Skeletal muscle satellite cell (primary cell): ENCODE results near the gene KMT2B.

Experiments
- H3K27me3 ChIP-seq: 2 replicates; pipeline ENCODE4 v1.7.0; 2013; ENCODE audit warnings: low read length; ENCODE audit not compliant: control insufficient read depth, insufficient read depth
- H3K36me3 ChIP-seq: 2 replicates; pipeline ENCODE4 v1.7.0; 2013; ENCODE audit warnings: mild to moderate bottlenecking, control low read depth, low read length; ENCODE audit not compliant: insufficient read depth
- H3K4me1 ChIP-seq: 2 replicates; pipeline ENCODE4 v1.7.0; 2013; ENCODE audit warnings: low read length; ENCODE audit not compliant: control insufficient read depth, insufficient read depth
- H3K4me2 ChIP-seq: 2 replicates; pipeline ENCODE4 v1.7.0; 2013; ENCODE audit warnings: mild to moderate bottlenecking, low read length
- H3K4me3 ChIP-seq: 2 replicates; pipeline ENCODE4 v1.7.0; 2013; ENCODE audit warnings: low read length
- H3K9ac ChIP-seq: 2 replicates; pipeline ENCODE4 v1.7.0; 2013; ENCODE audit warnings: mild to moderate bottlenecking, low read depth, low read length, moderate library complexity
- H3K9me3 ChIP-seq: replicated peaks from 2 replicates; pipeline ENCODE4 v1.7.0; 2013; ENCODE audit warnings: mild to moderate bottlenecking, control low read depth, low read length

The KMT2B gene

DNA sequence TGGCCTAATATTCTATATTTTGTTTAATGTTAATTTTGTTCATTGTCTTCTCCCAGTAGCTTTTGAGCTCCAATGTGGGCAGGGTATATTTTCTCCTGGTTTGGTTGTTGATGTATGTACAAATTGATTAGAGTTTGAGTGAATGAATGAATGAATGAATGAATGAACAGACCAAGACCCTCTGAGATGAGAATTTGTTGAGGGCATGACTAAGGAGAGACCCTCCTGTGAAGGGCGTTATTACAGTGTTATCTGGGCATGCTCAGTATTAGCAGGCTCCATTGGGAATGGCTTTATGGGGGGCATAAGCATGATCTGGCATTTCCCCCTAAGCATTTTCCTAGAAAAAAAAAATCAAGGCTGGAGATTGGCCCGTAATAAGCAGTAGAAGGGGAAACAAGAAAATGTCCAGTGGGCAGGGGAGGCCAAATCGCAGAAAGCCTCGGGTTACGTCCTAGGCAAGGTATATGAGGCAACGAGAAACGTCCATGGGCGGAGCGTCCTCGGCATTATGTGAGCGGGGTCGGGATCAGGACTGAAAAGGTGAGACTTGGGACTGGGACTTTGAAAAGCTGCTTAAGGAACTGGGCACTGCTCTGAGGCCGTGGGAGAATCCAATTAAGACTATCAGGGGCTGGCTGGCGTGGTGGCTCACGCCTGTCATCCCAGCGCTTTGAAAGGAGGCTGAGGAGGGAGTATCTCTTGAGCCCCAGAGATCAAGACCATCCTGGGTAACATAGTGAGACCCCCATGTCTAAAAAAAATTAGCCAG, 56.7 kb downstream of the KMT2B start:
- H3K27me3 ChIP-seq = no peaks in the 10 kb centered on the region
- no peaks in the 10 kb centered on the region for H3K9me3 ChIP-seq
- H3K9ac ChIP-seq = no peak overlapping the region
- peak overlapping the region; percentile 66 for H3K4me3 ChIP-seq
- peak overlapping the region; percentile 87 for H3K4me2 ChIP-seq
- H3K4me1 ChIP-seq = peaks cover 9% of the 10 kb centered on the region
- no peaks in the 10 kb centered on the region for H3K36me3 ChIP-seq

DNA sequence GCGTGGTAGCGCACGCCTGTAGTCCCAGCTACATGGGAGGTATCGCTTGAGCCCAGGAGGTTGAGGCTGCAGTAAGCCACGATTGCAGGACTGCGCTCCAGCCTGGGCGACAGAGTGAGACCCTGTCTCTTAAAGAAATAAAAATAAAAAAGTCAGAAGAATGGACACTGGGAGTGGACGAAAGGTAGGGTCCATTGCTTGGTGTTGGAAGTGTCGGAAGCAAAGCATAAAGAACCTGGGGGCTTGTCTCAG, 57.2 kb downstream of the KMT2B start:
- H3K27me3 ChIP-seq = no peaks in the 10 kb centered on the region
- no peak overlapping the region for H3K9ac ChIP-seq
- peak overlapping the region; percentile 87 for H3K4me2 ChIP-seq
- H3K9me3 ChIP-seq = no peaks in the 10 kb centered on the region
- peaks cover 9% of the 10 kb centered on the region for H3K4me1 ChIP-seq
- peaks cover 1% of the 10 kb centered on the region for H3K36me3 ChIP-seq
- peak overlapping the region; percentile 66 for H3K4me3 ChIP-seq

DNA sequence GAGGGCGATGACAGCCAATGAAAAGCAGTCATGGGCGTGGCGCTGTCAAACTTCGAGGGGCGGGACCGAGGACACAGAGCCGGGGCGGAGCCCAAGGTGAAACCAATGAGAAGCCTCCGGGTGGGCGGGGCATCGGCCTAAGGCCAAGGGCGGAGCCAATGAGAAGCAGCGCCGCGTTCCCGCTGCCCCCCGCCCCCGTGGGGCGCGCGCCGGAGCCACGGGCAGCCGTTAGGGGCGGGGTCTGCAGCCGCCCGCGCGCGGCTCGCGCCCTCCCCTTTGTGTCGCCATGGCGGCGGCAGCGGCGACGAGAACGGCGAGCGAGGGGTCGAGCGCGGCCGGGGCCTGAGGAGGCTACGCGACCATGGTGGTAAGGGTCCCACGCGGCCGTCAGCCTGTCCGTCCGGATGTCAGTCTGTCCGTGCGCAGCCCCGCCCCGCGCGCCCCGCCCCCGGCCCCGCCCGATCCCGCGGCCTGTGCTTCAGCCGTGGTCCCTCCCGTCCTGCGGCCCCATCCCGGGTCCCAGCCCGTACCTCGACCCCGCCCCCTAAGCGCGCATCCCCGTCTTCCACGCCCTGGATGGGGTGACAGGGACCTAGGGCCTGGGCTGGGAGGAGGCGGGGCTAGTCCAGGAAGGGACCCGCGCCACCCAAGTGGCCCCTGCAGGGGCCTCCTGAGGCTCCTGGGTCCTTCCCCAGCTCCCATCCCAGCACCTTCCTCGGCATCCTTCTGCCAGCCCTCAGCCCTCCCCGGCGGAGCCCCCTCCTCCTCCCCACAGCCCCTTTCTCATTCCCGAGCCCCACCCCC, 57.7 kb downstream of the KMT2B start, which contains the start of gene ARHGAP33:
Gene ARHGAP33 (plus strand): TSS at position 267 of the 804 bp plus-strand sequence. CDS start 95 bp downstream, at position 362.
- Histone ChIP-seq H3K9me3 (no peaks in the 10 kb centered on the region), H3K4me3 (peak within 1 kb of the TSS; percentile 78), H3K4me2 (peak within 1 kb of the TSS; percentile 89), H3K27me3 (no peaks in the 10 kb centered on the region), H3K4me1 (peaks cover 9% of the 10 kb centered on the region), H3K9ac (peak within 1 kb of the TSS; percentile 79), H3K36me3 (peaks cover 3% of the 10 kb centered on the region)

DNA sequence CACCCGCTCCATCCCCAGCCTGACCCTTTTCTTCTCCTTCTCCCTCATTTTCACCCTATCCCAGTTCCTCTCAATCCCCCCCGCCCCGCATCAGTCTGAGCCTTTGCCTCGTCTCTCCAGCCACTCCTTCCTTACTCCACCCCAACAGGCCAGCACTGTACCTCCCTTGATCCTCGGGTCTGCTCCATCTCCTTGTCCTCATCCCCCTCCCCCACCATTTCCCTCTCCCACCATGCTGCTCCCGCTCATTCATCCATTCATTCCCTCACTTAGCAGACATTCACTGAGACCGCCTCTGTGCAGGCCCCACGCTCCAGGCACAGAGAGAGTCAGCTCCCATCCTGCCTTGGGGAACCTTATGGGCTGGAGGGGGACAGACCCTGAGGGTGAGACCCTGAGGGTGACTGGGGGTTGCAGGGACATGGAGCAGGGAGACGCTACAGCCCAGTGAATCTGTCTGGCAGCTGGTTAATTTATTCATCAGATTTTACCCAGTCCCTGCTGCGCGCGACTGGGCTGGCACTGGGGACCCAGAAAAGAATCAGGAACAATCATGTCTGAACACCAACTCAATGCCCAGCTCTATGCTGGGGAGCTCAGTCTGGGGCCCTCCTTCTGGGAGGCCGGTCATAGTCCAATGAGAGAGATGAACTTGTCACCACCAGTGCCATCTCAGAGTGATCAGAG, 58.4 kb downstream of the KMT2B start:
- Histone ChIP-seq H3K4me1 (peaks cover 9% of the 10 kb centered on the region), H3K9ac (peak overlapping the region; percentile 79), H3K4me3 (peak overlapping the region; percentile 78), H3K27me3 (no peaks in the 10 kb centered on the region), H3K9me3 (no peaks in the 10 kb centered on the region), H3K4me2 (peak overlapping the region; percentile 89), H3K36me3 (peaks cover 3% of the 10 kb centered on the region)

DNA sequence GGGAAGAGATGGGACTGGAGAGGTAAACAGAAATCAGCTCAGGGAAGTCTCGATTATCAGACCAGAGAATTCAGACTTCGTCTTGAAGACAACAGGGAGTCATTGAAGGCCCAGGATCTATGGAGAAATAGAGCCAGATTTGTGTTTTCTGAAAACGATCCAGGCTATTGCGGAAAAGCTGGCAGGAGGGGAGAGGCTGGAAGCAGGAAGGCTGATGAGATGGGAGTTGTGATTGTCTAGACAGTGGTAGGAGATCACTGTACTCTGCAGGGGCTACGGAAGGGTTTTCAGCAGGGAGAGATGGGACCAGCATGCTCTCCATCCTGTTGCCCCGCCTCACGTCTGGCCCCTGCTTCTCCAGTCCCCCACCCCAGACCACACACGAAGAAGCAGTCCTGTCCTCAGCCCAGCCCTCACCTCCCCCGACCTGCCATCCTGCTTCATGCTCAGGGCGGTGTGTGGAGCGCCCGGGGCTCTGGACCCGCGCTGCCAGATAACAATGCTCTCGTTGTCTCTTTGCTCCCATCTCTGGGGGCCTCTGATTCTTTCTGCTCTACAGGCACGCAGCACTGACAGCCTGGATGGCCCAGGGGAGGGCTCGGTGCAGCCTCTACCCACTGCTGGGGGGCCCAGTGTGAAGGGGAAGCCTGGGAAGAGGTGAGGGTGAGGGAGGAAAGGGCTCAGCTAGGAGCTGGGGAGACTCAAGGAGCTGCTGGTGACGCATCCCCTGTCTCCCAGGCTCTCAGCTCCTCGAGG, 59.5 kb downstream of the KMT2B start:
- no peak overlapping the region for H3K4me3 ChIP-seq
- no peaks in the 10 kb centered on the region for H3K9me3 ChIP-seq
- peaks cover 9% of the 10 kb centered on the region for H3K4me1 ChIP-seq
- H3K27me3 ChIP-seq = no peaks in the 10 kb centered on the region
- H3K9ac ChIP-seq = no peak overlapping the region
- H3K4me2 ChIP-seq = no peak overlapping the region
- peaks cover 3% of the 10 kb centered on the region for H3K36me3 ChIP-seq

DNA sequence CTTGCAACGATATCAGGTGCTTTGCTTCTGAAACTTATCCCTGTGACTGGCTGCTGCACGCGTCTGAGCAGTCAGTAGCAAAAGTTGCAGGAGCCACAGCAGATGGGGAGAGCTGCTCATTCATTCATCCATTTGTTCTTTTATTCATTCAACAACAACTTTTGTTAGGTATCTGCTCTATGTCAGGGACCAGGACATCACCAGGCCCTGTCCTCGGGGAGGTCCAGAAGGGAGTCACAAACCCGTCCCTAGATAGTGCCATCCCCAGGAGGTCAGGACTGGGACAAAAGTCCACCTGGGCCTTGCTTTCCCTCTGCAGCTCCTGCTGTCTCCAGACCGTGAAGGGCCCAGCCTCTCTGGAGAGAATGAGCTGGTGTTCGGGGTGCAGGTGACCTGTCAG, 60.2 kb downstream of the KMT2B start:
- no peak overlapping the region for H3K9ac ChIP-seq
- H3K4me1 ChIP-seq = peaks cover 9% of the 10 kb centered on the region
- H3K36me3 ChIP-seq = peaks cover 3% of the 10 kb centered on the region
- no peaks in the 10 kb centered on the region for H3K9me3 ChIP-seq
- H3K4me2 ChIP-seq = no peak overlapping the region
- H3K27me3 ChIP-seq = no peaks in the 10 kb centered on the region
- H3K4me3 ChIP-seq = no peak overlapping the region

DNA sequence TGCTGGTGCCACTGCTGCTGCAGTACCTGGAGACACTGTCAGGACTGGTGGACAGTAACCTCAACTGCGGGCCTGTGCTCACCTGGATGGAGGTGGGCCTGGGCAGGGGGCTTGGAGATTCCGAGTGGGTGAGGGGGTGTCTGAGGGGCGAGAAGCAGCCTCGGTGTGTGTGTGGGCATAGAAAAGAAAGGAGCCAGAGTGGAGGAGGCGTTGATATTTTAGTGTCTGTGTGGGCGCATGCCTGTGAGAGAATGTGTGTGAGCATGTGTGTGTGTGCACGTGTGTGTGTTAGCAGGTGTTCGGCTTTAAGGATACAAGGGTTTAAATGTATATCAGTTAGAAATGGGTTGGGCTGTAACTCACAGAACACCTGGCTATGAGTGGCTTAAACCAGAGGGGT, 61.2 kb downstream of the KMT2B start:
- Histone ChIP-seq H3K4me2 (no peak overlapping the region), H3K9me3 (no peaks in the 10 kb centered on the region), H3K4me3 (no peak overlapping the region), H3K9ac (no peak overlapping the region), H3K4me1 (peaks cover 9% of the 10 kb centered on the region), H3K36me3 (peaks cover 3% of the 10 kb centered on the region), H3K27me3 (no peaks in the 10 kb centered on the region)

DNA sequence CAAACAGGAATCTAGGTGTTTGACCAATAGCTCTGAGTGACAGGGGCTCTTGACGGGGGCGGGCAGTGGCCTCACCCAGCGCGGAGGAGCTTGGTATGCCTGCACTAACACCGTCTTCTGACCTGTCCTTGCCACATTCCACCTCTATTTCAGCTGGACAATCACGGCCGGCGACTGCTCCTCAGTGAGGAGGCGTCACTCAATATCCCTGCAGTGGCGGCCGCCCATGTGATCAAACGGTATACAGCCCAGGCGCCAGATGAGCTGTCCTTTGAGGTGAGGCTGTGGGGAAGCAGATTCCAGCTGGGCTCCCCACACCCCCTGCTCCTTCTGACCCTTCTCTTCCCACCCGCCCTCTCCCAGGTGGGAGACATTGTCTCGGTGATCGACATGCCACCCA, 62.3 kb downstream of the KMT2B start:
- H3K9me3 ChIP-seq = no peaks in the 10 kb centered on the region
- peaks cover 4% of the 10 kb centered on the region for H3K4me1 ChIP-seq
- no peaks in the 10 kb centered on the region for H3K27me3 ChIP-seq
- no peak overlapping the region for H3K4me2 ChIP-seq
- H3K9ac ChIP-seq = no peak overlapping the region
- H3K4me3 ChIP-seq = no peak overlapping the region
- H3K36me3 ChIP-seq = peaks cover 3% of the 10 kb centered on the region

DNA sequence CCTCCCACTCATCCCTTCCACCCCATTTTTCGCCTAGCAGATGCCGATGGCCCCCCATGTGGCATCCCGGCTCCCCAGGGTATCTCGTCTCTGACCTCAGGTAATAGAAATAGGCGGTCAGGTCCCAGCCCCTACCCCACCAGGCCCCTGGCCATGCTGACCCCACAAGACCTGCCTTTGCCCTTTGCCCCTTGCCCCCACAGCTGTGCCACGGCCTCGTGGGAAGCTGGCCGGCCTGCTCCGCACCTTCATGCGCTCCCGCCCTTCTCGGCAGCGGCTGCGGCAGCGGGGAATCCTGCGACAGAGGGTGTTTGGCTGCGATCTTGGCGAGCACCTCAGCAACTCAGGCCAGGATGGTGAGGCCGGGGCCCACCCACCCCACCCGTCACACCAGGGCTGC, 62.9 kb downstream of the KMT2B start:
- Histone ChIP-seq H3K9ac (no peak overlapping the region), H3K9me3 (no peaks in the 10 kb centered on the region), H3K27me3 (no peaks in the 10 kb centered on the region), H3K4me1 (peaks cover 4% of the 10 kb centered on the region), H3K4me2 (no peak overlapping the region), H3K4me3 (no peak overlapping the region), H3K36me3 (peaks cover 3% of the 10 kb centered on the region)

DNA sequence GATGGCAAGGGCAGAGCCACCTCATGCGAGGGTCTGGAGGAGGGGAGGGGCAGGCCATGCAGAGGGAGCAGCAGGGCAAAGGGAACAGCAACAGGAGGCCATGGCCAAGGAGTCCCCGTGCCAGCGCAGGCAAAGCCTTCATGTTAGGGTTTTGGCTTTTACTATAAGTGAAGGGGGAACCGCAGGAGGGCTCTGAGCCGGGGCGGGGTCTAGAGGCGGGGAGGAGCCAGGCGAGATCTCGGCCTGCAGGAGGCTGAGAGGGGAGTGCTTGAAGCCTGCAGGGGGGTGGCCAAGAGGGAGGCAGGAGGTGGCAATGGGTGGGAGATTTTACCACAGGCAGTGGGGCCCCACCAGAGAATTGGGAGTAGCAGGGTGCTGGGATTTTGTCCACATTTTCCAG, 63.8 kb downstream of the KMT2B start:
- Histone ChIP-seq H3K36me3 (peaks cover 3% of the 10 kb centered on the region), H3K4me1 (no peaks in the 10 kb centered on the region), H3K27me3 (no peaks in the 10 kb centered on the region), H3K9ac (no peak overlapping the region), H3K4me3 (no peak overlapping the region), H3K4me2 (no peak overlapping the region), H3K9me3 (no peaks in the 10 kb centered on the region)

DNA sequence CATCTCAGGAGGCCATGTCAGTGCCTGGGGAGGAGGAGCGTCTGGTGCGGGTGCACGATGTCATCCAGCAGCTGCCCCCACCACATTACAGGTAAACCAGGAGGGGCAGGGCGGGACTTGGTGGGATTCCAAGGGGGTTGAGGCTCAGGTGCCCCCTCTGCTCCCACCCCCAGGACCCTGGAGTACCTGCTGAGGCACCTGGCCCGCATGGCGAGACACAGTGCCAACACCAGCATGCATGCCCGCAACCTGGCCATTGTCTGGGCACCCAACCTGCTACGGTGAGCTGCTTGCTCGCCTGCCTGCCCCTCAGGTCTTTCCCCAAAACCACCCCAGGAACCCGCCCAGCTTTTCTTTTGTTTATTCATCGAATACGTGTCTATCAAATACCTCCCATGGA, 64.8 kb downstream of the KMT2B start:
- no peak overlapping the region for H3K9ac ChIP-seq
- peaks cover 3% of the 10 kb centered on the region for H3K36me3 ChIP-seq
- H3K27me3 ChIP-seq = no peaks in the 10 kb centered on the region
- no peak overlapping the region for H3K4me3 ChIP-seq
- no peak overlapping the region for H3K4me2 ChIP-seq
- no peaks in the 10 kb centered on the region for H3K4me1 ChIP-seq
- no peaks in the 10 kb centered on the region for H3K9me3 ChIP-seq
